ENCODE measurements around the gene KYNU. TPM values are rescaled to one million over a fixed set of nuclear protein-coding genes. Genes with fewer than 3 reads are reported as not detected.
A peak's percentile ranks its signal among the peaks of the same experiment; 100 is the strongest.

The KYNU gene
- total and polyA plus RNA-seq, 2 of the 13 experiments (the other 11 are each of a cell fraction or from before 2014, with no cell fraction given): 21.9 to 68.6 TPM

GRCh38 chr2:143034292-143035074, 157.0 kb downstream of the KYNU start (continued):
- TF ChIP-seq FOXA1 (IDR thresholded peaks at IDR 0.05) (no peak), FOXA1 (CRISPR knock-in tag; IDR thresholded peaks at IDR 0.05) (no peak), SMAD1 (CRISPR knock-in tag; IDR thresholded peaks at IDR 0.05; ENCODE audit: borderline replicate concordance, low read depth) (no peak), ZNF879 (CRISPR knock-in tag; IDR thresholded peaks at IDR 0.05) (no peak), ZNF138 (CRISPR knock-in tag; IDR thresholded peaks at IDR 0.05; ENCODE audit: low read depth) (no peak), CEBPG (CRISPR knock-in tag; IDR thresholded peaks at IDR 0.05) (peak; percentile 89), ZSCAN9 (CRISPR knock-in tag; IDR thresholded peaks at IDR 0.05; ENCODE audit: borderline replicate concordance) (peak; percentile 23; the same call in 1 of the 2 replicates), RFXANK (CRISPR knock-in tag; IDR thresholded peaks at IDR 0.05) (peak; percentile 24; the same call in 1 of the 2 replicates), TEAD3 (CRISPR knock-in tag; optimal IDR thresholded peaks at IDR 0.05; ENCODE audit: borderline replicate concordance) (peak; percentile 68), FOXK1 (CRISPR knock-in tag; IDR thresholded peaks at IDR 0.05; ENCODE audit: borderline replicate concordance, low read depth) (0 out of 2 replicates have a peak, but pooled peaks have one; percentile 59), NR2F1 (CRISPR knock-in tag; IDR thresholded peaks at IDR 0.05) (no peak), STAG1 (CRISPR knock-in tag; IDR thresholded peaks at IDR 0.05) (peak; percentile 55), ZNF331 (CRISPR knock-in tag; IDR thresholded peaks at IDR 0.05) (peak; percentile 60; the same call in 1 of the 2 replicates), FOXJ3 (CRISPR knock-in tag; IDR thresholded peaks at IDR 0.05; ENCODE audit: borderline replicate concordance) (peak; percentile 34; the same call in 1 of the 2 replicates), DRAP1 (CRISPR knock-in tag; IDR thresholded peaks at IDR 0.05) (0 out of 2 replicates have a peak, but pooled peaks have one; percentile 18), ELF3 (CRISPR knock-in tag; IDR thresholded peaks at IDR 0.05) (peak; percentile 19; the same call in 1 of the 2 replicates), MIER3 (CRISPR knock-in tag; IDR thresholded peaks at IDR 0.05; ENCODE audit: borderline replicate concordance) (0 out of 2 replicates have a peak, but pooled peaks have one; percentile 49)
- TF ChIP-seq, protein P1, sequence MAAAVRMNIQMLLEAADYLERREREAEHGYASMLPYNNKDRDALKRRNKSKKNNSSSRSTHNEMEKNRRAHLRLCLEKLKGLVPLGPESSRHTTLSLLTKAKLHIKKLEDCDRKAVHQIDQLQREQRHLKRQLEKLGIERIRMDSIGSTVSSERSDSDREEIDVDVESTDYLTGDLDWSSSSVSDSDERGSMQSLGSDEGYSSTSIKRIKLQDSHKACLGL (CRISPR knock-in tag; IDR thresholded peaks at IDR 0.05): no peak
- TF ChIP-seq, protein P2, sequence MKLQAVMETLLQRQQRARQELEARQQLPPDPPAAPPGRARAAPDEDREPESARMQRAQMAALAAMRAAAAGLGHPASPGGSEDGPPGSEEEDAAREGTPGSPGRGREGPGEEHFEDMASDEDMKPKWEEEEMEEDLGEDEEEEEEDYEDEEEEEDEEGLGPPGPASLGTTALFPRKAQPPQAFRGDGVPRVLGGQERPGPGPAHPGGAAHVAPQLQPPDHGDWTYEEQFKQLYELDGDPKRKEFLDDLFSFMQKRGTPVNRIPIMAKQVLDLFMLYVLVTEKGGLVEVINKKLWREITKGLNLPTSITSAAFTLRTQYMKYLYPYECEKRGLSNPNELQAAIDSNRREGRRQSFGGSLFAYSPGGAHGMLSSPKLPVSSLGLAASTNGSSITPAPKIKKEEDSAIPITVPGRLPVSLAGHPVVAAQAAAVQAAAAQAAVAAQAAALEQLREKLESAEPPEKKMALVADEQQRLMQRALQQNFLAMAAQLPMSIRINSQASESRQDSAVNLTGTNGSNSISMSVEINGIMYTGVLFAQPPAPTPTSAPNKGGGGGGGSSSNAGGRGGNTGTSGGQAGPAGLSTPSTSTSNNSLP (IDR thresholded peaks at IDR 0.05; ENCODE audit: low read depth, low read length): peak; percentile 100

All from HepG2 (cell line).